Activated CD4-positive, CD25-positive, alpha-beta regulatory T cell treated with anti-CD3 and anti-CD28 coated beads, Interleukin-2, amount 50 U/mL, for 72 hours (primary cell): ENCODE results near the gene TCFL5.
"Not testable (repeated sequence)": the region's sequence is repeated elsewhere in the genome, so short reads cannot be mapped to it uniquely, and the experiment has no call there.

Source experiments
- DNase-seq: peaks from one replicate; pipeline ENCODE4 v3.0.0; 2021

Gene TCFL5

DNA sequence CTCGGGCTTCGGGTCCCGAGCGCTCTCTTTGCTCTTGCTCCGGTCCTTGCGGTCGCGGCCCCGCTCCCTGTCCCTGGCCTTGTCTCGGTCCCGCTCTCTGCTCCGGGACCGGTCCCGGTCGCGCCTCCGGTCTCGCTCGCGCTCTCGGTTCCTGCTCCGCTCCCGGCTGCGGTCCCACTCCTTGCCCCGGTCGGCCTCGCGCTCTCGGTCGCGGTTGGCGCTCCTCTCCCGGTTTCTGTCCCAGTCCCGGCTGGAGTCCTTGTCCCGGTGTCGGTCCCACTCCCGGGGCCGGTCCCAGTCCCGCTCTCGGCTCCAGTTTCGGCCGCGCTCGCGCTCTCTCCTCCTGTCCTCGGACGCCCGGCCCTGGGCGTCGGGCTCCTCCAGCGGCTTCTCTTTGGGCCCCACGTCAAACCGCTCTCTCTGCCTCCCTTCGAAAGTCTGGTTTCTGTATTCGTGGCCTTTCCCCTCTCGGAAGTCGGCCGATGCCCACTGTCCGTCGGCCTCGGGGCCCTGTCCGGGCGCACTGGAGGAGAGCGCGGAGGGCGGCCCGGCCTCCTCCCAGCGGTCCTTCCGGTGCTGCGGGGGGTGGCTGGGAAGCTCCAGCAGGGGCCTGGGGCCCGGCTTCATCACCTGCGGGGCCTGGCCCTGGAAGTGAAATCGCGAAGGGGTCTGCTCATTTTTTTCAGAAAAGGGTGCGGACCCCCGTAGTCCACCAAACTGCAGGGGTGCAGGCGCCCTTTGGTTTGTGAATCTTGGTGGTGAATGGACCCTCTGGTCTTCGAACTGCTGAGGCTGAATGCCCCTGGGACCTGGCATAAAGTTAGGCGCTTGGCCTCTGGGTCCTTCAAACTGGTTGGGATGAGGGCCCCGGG is 17.9 kb upstream of the TCFL5 start:
- DNase-seq = no peak

DNA sequence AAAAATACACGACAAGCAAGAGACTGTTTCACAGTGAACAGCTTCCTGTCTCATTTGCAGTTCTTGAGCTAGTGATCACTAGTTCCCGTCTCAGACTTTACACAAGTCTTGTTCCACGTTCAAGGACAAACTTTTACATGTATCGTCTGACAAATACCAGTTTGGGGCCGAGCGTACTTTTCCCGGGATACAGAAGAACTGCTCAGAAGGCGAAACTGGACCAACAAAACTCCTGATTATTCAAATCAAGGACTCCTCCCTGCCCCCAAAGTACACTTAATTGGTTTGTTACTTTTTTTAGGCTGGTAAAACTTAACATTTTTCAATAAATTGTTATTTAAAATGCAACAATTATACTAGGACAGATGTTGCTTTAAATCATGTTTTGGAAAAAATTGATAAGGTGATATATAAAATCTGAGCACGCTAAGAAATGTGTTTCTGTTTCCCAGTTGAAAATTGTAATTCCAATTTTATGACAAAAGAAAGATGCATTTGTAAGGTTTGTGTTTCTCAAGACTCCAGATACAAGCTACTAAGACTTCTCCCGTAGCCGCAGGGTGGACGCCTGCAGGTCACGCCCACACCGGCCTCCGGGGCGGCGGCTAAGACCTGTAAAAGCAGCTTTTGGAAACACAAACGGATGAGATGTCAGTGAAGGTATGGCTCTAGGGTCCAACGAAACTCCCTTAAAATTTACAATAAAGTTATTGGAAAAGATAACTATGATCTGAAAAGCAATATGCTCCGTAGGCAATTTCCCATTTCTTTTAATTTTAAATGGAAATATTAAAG is 16.8 kb upstream of the TCFL5 start:
- no peak for DNase-seq

DNA sequence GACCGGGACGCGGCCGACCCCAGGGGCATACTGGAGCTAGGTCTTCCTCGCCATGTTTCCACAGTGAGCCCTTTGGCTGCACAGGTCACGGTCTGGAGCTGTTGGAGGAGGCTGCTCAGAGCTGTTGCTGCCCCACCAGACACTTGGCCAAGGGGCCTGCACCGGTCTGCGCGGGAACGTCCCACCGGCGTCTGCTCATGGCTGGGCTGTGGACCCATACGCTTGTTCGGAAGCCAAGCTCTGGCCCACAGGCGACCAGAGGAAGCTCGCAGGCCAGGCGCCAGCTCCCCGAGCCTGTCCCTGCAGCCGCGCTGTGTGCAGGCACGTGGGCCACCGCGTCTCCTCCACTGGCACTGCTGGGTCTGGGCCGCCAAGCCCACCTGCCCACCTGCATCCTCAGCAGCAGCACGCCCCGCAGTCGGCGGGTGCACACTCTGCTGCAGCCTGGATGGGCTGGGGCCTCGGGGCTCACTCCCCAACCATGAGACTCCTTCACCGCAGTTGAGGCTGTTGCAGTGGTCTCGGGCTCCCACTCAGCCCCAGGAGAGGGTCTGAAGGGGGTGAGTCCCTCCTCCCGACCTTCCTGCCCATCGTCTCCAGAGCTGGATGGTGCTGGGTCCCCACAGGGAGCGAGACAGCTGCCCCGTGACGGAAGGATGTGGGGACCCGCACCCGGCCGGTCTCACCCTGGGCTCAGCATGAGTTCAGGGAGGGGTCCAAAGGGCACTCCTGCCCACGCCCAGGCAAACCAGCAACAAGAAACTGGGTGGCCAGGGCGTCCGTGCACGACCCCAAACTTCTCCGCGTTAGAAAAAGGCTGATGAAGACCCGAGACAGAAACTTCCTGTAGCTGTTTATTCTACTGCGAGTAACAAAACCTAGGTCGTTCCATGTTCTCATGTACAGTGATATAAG is 15.5 kb upstream of the TCFL5 start:
- no peak for DNase-seq

DNA sequence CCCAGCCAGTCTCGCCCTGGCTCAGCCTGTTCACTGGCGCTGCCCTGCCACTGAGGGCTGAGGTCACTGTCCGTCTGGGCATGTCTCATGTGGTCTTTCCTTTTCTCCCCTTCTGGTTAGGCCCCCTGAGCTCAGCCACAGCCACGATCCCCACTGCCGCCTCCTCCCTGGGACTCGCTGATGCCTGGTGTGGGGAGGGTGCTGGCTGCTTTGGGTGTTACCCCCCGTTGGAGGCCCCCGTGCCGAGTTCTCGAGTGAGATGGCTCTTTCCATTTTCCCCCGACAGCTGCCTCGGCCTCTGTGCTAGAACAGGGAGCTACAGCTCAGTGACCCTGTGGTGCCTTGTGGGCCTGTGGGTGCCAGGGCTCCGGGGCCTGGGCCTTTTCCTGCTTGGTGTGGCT is 14.9 kb upstream of the TCFL5 start:
- DNase-seq = no peak

DNA sequence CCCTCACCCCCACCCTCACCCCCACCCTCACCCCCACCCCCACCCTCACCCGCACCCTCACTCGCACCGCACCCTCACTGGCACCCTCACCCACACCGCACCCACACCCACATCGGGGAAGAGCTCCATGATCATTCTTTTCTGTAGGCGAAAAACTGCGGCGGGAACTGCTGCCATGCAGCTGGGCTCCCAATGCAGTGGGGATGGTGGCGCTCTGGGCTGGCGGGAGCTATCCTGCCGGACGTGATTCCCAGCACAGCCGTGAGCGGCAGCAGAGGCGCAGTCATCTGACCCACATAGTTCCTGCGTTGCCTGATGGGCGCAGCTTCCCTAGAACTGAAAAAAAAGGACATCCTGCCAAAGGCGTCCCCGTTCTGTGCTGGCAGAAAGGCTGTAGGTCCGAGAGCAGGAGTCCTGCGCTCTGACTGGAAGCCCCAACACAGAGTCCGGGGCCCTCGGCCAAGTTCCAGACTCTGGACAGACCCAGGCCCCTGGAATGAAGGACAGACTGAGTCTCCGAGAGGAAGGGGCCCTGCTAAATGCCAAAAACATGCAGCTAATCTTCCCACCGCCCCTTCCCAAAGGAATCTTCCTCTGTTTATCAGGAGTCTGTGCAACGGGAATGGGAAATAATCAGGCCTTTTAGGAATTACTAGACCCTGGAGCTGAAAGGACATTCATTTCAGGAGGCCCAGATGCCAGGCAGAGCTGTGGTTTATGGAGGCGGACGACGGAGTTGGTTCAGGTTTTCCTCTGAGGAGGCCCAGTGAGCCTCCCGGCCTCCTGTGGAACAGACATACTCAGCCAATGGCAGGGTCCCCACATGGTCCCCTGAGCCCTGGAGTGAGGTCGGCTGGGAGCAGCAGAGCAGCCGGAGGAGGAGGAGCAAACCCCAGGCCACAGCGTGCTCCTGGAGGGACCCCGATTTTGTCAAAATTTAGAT is 14.1 kb upstream of the TCFL5 start:
- no peak for DNase-seq

DNA sequence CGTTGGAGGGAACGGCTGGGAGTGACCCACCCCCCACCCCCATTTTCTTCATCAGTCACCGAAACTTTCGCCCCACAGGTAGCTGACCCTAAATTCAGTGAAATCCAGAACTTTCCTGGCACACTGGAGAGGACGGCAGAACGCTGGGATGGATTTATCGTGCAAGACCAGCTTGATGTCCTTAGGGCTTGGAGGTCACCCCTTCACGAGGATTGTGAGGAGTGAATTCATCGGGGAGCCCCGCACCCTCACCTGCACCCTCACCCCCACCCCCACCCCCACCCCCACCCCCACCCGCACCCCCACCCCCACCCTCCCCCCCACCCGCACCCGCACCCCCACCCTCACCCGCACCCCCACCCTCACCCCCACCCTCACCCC is 13.3 kb upstream of the TCFL5 start:
- DNase-seq = no peak

DNA sequence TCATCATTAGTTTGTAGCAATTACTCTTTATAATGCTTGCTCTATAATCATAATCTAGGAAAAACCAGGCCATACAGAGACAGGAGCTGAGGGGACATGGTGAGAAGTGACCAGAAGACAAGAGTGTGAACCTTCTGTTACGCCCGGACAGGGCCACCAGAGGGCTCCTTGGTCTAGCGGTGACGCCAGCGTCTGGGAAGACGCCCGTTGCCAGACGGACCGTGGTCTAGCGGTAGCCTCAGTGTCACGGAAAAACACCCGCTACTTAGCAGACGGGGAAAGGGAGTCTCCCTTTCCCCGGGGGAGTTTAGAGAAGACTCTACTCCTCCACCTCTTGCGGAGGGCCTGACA is 12.0 kb upstream of the TCFL5 start:
- peak; percentile 51 for DNase-seq

DNA sequence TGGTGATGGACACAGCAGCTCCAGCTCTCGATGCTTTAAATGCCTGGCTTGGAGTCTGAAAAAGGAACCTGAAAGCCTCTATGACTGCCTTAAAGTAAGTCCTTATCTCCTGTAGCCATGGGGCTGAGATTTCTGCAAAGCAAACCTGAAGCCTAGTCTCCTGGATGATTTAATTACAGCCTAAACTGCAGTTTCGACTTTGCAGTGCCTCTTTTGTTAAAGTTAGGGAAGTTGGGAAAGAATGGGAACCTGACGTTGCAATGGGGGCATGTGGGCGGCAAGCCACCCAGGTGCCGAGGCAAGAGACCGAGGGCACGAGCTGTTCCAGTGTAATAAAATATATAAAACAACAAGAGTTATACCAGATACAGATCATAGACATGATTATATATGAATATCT is 11.7 kb upstream of the TCFL5 start:
- no peak for DNase-seq

DNA sequence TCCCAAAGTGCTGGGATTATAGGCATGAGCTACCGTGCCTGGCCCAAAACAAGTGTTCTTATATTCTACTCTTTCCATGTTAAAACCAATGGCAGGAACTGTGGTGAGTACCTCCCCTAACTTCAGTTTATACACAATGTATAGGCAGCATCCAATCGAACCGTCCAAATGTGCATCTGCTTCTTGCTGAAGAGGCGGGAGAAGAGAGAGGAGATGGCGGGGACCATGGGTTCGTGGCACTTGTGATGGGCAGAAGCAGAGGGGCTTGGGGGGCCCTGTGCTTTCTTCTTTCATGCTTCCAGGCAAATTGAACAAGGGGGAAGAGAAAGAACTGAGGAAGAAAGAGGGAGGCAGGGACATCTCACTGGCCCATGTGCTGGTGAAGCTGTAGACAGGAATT is 11.2 kb upstream of the TCFL5 start:
- DNase-seq = no peak

DNA sequence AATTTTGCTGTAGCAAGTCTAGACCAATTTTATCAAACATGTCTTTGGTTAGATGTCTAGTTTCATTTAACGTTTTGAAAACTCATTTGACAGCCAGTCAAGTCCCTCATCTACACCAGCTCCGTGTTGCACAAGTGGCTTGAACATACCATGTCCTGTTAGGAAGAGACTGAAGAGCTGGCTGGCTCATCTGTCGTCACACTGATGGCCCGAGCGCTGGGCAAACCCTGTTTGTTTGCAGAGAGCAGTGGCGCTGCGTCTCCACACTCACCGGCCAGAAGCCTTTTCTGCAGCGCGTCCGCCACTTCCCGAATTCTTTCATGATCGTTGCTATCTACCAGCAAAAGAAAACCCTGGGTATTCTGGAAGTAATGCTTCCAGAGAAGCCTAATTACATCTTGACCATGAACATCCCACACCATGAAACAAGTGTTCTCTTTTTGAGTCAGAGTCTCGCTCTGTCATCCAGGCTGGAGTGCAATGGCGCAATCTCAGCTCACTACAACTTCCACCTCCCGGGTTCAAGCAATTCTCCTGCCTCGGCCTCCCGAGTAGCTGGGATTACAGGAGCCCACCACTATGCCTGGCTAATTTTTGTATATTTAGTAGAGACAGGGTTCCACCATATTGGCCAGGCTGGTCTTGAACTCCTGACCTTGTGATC is 10.7 kb upstream of the TCFL5 start:
- no peak for DNase-seq

DNA sequence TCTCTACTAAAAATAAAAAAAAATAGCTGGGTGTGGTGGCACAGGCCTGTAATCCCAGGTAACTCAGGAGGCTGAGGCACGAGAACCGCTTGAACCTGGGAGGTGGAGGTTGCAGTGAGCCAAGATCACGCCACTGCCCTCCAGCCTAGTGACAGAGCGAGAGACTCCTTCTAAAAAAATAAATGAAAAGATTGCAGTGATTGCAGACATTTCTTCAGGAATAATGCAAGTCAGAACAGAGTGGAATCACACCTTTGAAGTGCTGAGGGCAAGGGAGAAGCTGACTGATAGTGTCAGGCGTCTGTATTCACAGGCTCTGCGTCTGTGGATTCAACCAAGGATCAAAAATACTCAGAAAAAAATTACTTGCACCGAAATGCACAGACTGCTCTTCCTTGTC is 2.6 kb upstream of the TCFL5 start:
- no peak for DNase-seq

DNA sequence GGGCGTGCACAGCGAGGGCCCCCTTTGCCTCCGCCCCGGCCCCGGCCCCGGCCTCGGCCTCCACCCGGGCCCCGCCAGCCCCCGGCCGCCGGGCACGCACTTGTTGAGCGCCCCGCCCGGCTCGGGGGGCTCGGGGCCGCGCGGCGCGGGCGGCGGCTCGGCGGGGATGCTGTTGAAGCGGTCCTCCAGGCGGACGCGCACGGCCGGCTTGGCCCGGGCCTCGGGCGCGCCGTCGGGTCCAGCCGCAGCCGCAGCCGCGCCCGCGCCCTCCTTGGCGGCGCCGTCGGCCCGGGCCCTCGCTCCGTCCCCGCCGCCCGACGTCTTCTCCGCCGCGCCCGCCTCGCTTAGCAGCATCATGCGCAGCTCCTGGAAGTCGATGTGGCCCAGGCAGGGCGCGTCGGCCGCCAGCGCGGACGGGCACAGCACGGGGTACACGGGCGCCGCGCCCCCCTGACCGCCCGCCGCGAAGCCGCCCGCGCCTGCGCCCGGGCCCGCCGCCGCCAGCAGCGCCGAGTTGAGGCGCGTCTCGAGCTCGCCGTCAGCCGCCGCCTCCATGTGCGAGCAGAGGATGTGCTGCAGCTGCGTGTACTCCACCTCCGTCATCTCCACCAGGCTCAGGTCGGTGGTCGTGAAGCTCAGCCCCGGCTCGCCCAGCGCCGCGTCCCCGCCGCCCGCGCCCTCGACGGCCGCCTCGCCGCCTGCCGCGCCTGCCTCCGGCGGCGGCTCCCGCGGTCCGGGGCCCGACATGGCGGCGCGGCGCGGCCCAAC is 514 bp downstream of the TCFL5 start:
- DNase-seq = peak; percentile 57

DNA sequence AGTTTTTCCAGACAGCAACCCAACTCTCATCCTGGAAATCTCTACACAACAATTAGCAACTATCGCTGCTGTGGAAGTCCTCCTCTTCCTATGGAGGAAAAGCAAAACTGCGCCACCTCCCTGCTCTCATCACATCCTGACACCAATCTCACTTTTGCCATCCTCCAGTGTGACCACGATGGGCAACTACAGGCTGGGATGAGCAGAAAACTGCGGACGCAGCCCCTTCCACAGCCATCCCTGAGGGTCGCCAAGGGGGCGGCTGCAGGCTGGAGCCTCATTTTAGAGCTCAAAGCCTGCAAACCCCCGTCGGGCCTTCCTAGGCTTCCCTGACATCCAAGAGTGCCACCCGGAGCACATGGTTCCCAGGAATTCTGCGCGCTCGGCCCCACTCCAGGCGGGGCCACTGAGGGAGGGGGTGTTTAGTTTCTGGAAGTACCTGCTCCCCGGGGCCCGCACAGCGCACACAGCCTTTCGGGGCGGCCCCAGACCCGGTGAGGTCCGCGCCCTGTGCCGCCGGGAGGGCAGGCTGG is 1.2 kb downstream of the TCFL5 start:
- DNase-seq = no peak

DNA sequence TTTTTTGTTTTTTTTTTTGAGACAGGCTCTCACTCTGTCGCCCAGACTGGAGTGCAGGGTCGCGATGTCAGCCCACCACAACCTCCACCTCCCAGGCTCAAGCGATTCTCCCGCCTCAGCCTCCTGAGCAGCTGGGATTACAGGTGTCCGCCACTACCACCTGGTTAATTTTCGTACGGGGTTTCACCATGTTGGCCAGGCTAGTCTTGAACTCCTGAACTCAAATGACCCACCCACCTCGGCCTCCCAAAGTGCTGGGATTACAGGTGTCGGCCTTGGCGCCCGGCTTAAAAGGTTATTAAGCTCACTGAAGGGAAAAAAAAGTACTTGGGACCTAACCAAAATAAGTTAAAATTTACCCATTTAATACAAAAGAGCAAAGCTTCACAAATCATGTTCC is 1.9 kb downstream of the TCFL5 start:
- no peak for DNase-seq

DNA sequence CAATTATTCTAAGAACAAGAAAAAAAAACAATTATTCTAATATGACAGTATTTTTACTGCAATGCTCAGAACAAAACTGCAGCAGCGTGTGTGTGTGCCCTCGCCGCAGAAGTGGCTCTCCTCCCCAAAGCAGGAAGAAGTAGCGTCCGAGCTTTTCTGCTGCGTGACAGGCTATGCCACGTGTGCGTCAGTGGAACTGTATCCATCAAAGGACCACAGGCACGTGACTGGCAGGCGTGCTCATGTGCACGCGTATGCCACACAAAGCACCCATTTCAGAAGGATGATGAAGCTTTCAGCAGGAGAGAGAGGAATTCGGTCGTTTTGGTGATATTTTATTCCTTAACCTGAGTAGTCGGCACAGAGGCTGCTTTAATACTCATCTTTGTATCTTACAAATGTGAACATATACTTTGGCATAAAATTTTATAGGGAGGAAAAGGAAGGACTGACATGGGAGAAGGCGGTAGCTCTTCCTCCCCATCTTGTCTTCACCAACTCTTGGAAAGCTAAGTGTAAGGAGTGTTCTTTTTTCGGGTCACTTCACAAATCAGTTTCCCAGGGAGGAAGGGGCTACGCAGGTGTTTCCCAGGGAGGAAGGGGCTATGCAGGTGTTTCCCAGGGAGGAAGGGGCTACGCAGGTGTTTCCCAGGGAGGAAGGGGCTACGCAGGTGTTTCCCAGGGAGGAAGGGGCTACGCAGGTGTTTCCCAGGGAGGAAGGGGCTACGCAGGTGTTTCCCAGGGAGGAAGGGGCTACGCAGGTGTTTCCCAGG is 3.4 kb downstream of the TCFL5 start:
- DNase-seq = no peak

DNA sequence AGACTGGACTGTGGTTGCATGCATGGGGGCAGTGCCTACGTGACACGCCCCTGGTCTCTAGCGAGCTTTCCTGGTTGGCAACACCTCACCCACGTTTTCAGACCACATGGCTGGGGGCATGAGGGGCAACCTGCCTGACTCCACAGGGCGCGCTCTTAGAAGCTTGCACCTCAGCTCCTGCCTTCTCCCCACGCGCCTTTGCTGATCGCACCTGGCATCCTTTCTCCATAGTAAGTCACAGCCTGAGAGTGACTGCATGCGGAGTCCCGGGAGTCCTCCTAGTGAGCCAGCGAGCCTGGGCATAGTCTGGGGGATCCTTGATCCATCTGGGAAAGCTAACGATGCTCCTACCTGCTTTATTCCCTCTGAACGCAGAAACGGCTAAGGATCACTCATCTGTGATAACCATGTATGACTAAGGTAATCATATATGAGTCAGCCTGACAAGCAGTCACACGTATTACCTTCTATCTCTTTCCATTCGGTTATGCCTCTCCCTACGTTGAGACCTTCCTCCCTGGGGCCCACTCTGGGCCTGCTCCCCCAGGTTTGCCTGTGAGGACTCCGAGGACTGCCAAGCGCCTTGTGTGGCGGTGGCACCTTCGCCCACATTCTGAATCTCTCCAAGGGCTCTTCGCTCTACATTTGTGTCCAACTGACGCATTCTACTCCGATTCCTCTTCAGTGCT is 4.5 kb downstream of the TCFL5 start:
- DNase-seq = no peak

DNA sequence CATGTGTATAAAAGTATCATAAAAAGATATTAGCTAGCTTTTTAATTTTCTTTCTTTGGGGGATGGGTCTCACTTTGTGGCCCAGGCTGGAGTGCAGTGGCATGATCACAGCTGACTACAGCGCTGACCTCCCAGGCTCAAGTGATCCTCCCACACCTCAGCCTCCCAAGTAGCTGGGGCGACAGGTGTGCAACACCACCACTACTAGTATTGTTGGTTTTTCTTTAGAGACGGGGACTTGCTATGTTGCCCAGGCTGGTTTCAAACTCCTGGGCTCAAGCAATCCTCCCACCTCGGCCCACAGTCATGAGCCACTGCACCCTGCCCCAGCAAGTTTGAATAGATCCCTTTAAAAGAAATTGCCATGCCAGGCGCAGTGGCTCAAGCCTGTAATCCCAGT is 6.5 kb downstream of the TCFL5 start:
- no peak for DNase-seq

DNA sequence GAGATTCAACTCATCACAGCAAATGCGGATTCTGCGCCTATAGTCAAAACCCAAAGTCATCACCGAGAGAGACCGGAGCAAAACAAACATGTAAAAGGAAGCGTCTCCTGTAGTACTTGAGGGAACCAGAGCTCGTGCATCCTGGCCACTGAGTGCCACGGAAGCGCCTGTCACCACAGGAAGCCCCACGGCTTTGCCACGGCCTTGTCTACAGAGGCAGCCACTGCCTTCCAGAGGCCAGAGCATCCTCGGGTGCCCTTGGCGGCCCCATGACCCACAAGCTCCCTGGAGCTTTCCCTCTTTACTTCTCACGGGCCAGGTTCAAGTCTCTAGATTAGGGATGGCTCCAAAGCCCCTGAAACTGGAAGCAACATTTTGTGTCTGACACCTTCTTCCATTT is 7.5 kb downstream of the TCFL5 start:
- DNase-seq = no peak

DNA sequence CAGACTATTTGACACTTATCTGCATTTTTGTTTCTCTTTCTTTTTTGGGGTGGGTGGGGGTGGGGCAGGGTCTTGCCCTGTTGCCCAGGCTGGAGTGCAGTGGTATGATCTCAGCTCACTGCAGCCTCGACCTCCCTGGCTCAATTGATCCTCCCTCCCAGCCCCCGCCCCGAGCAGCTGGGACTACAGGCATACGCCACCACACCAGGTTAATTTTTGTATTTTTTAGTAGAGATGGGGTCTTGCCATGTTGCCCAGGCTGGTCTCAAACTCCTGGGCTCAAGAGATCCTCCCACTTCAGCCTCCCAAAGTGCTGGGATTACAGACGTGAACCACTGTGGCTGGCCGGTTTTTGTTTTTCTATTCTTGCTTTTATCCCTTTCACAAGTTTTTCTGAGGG is 8.3 kb downstream of the TCFL5 start:
- not testable (repeated sequence) for DNase-seq
